ENCODE results near the gene CEP170B. TPM values are rescaled to one million over a fixed set of nuclear protein-coding genes. Genes with fewer than 3 reads are reported as not detected.
A peak's percentile ranks its signal among the peaks of the same experiment; 100 is the strongest.

The CEP170B gene
- total RNA-seq, 2 donors from 2014 or later, result 3.4 to 3.8 TPM

DNA sequence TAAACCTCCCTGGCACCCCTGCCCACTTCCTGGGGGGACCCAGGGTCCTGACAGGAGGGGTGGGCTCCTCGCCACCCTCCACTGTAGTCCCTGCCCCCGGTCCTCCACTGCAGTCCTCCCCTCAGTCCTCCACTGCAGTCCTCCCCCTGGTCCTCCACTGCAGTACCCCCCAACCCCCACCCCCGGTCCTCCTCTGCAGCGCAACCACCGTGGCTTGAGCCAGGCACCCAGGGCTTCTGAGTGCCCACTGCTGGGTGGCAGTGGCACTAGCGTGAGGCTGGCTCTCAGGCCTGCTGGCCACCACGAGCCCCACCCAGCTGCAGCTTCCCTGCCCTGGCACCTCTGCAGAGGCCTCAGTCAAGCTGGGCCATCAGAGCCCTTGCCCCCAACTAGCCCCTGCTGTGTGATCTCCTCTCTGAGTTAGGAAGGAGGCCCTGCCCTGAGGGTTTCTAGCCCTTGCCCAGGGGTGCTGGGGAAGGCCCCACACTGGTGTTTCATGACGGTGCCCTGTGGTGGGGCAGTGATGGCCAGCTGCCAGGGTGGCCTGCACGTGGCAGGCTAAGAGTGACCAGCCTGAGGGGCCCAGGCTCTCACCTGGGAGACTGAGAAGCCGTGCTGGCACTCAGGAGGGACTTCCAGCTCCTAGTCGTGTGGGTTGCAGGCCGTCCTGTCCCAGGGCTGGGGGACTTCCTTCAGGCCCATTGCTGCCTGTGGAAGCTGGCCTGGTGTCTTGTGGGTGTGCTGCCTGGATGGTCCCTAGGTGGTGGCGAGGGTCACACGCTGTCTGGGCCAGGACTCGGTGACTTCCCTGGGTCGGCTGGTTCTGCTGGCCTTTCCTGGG, 9.7 kb downstream of the CEP170B start:
- Mint-ChIP-seq H3K36me3 (no peaks in the 10 kb centered on the region), H3K27ac (no peak overlapping the region), H3K4me1 (ENCODE audit: low read depth in 2 of 2) (peaks cover 7 to 12% of the 10 kb centered on the region in 2 donors), H3K9me3 (no peaks in the 10 kb centered on the region), H3K27me3 (peaks cover 0 to 3% of the 10 kb centered on the region in 2 donors), H3K4me3 (no peak overlapping the region)
- DNase-seq (ENCODE audit: low spot score), result no peak
- ATAC-seq, result no peak

DNA sequence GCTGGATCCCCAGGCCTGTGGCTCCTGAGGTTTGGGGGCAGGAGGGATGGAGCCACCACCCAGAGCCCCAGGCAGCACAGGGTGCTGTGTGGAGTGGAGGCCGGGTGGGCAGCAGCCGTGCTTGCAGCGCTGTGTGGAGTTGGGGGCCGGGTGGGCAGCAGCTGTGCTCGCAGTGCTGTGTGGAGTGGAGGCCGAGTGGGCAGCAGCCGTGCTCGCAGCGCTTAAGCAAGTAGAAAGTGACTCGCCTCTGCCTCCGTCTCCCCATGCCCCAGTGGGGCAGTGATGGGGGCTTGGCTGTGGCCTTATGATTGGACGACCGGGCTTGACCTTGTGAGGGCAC, 10.3 kb downstream of the CEP170B start:
- Mint-ChIP-seq H3K4me3 (no peak overlapping the region), H3K36me3 (no peaks in the 10 kb centered on the region), H3K9me3 (no peaks in the 10 kb centered on the region), H3K4me1 (ENCODE audit: low read depth in 2 of 2) (peaks cover 7 to 12% of the 10 kb centered on the region in 2 donors), H3K27ac (no peak overlapping the region), H3K27me3 (peaks cover 0 to 3% of the 10 kb centered on the region in 2 donors)
- no peak for DNase-seq (ENCODE audit: low spot score)
- ATAC-seq, result no peak

DNA sequence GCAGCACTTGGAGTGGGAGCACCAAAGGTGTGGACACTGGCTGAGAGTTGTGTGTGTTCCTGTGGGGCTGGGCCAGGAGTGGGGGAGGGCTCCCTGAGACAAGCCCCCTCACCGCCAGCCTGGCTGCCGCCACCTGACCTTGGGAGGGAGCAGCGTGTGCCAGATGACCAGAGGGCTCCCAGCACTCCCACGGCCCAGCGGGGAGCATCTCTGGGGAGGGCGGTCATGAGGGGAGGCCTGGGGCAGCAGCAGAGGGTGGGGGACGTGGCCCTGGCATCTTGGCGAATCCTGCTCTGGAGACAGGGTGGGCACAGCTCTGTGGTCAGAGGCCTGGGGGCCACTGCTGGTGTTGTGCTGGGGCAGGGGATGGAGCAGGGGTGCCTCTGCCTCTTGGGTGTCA, 10.7 kb downstream of the CEP170B start:
- ATAC-seq, result no peak
- Mint-ChIP-seq H3K4me1 (ENCODE audit: low read depth in 2 of 2) (peaks cover 7 to 12% of the 10 kb centered on the region in 2 donors), H3K27ac (no peak overlapping the region), H3K9me3 (no peaks in the 10 kb centered on the region), H3K27me3 (peaks cover 0 to 3% of the 10 kb centered on the region in 2 donors), H3K4me3 (no peak overlapping the region), H3K36me3 (no peaks in the 10 kb centered on the region)
- no peak for DNase-seq (ENCODE audit: low spot score)

DNA sequence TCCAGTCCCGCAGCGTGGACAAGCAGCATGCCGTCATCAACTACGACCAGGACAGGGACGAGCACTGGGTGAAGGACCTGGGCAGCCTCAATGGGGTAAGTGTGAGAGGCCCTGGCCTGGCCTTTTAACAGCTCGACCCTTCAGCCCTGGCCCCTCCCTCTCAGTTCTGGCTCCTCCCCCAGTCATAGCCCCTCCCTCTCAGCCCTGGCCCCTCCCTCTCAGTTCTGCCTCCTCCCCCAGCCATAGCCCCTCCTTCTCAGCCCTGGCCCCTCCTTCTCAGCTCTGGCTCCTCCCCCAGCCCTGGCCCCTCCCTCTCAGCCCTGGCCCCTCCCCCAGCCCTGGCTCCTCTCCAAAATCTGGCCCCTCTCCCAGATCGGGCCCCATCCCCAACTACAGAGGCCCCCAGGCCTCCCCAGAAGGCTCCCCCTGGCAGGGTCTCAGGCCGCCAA, 11.2 kb downstream of the CEP170B start:
- H3K4me1 Mint-ChIP-seq (ENCODE audit: low read depth in 2 of 2), result peaks cover 7 to 12% of the 10 kb centered on the region in 2 donors
- no peak overlapping the region for H3K4me3 Mint-ChIP-seq
- ATAC-seq (peak; percentile 71 to 89), DNase-seq (ENCODE audit: low spot score) (no peak)
- no peak overlapping the region for H3K27ac Mint-ChIP-seq
- H3K9me3 Mint-ChIP-seq, result no peaks in the 10 kb centered on the region
- peaks cover 0 to 3% of the 10 kb centered on the region in 2 donors for H3K27me3 Mint-ChIP-seq
- no peaks in the 10 kb centered on the region for H3K36me3 Mint-ChIP-seq

DNA sequence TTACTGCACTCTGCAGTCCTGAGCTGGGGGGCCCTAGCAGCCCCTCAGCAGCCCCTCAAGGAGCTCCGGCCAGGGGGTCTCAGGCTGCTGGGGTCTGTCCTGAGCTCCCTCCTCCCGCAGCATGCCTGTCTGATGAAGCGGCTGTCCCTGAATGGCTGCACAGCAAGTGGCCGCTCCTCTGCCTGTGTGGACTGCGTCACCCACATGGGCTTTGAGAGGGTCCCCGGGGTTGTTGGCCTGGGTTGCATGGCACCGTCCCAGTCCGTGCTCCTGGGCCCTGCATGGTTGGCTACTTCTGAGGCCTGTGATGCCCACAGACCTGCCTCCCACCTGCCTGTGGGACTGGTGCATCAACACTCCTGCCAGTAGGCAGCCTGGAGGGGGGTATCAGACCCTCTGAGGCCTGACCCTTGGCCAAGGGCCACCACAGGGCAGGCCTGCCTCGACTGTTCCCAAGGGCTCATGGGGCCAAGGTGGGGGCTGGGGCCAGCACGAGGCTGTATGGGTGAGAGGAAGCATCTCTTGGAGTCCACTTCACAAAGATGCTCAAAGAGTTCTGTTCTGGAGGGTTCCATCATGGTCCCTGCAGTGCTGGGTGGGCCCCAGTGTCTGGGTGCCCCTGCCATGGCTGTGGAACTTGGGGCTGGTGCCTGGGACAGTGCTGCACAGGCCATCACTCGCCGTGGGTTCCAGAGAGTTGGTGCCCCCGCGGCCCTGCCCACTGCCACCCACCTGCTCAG, 12.2 kb downstream of the CEP170B start:
- no peaks in the 10 kb centered on the region for H3K36me3 Mint-ChIP-seq
- no peak overlapping the region for H3K27ac Mint-ChIP-seq
- peaks cover 0 to 3% of the 10 kb centered on the region in 2 donors for H3K27me3 Mint-ChIP-seq
- no peak overlapping the region for H3K4me3 Mint-ChIP-seq
- no peaks in the 10 kb centered on the region for H3K9me3 Mint-ChIP-seq
- ATAC-seq (no peak), DNase-seq (ENCODE audit: low spot score) (no peak)
- peaks cover 6 to 7% of the 10 kb centered on the region in 2 donors for H3K4me1 Mint-ChIP-seq (ENCODE audit: low read depth in 2 of 2)

DNA sequence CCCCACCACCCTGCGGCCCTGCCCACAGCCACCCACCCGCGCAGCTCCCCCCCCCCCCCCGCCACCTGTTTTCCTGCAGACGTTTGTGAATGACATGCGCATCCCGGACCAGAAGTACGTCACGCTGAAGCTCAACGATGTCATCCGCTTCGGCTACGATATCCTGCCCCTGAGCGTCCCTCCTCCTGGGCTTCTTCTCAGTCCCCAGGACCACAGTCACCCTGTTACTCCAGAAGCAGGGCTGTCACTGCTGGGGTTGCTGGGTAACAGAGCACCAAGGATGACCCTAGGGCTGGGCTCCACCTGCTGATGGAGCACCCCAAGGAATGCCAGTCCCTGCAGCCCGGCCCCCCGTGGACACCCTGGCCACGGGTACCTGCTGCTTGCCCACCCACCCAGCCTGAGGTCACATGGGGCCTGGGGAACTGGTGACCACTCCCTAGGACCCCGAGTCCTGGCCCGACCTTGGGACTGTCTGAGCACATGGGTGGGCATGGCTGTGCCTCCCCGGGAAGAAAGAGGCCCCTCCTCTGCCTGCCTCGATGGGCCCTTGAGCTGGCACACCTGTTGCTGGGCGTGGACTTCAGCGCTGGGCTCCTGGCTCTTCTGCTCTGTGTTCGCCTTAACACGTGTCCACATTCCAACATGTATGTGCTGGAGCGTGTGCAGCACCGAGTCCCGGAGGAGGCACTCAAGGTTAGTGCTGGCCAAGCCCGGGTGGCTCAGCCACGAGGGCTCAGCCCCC, 12.9 kb downstream of the CEP170B start:
- Mint-ChIP-seq H3K4me1 (ENCODE audit: low read depth in 2 of 2) (no peaks in the 10 kb centered on the region), H3K27me3 (no peaks in the 10 kb centered on the region), H3K27ac (no peak overlapping the region), H3K4me3 (no peak overlapping the region), H3K36me3 (no peaks in the 10 kb centered on the region), H3K9me3 (no peaks in the 10 kb centered on the region)
- no peak for ATAC-seq
- DNase-seq (ENCODE audit: low spot score), result no peak

DNA sequence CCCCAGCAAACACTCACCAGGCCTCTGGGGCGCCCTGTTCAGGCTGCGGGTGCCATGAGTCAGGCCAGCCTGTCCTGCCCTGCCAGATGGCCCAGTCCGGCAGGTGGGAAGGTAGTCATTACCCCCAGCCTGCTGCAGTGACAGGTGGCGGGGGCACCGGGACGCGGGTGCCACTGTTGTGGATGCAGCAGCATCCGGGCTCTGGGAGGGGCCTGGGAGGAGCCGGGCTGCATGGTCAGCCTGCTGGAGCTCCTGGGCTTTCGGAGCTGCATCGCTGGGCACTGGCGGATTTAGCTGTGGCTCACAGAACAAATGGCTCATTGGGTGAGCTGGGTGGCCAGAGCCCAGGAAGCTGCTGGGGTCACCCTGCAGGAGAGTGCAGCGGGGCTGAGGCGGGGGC, 13.5 kb downstream of the CEP170B start:
- no peak for DNase-seq (ENCODE audit: low spot score)
- H3K36me3 Mint-ChIP-seq, result no peaks in the 10 kb centered on the region
- H3K4me3 Mint-ChIP-seq, result no peak overlapping the region
- H3K27me3 Mint-ChIP-seq, result no peaks in the 10 kb centered on the region
- H3K27ac Mint-ChIP-seq, result no peak overlapping the region
- H3K4me1 Mint-ChIP-seq (ENCODE audit: low read depth in 2 of 2), result no peaks in the 10 kb centered on the region
- H3K9me3 Mint-ChIP-seq, result no peaks in the 10 kb centered on the region
- ATAC-seq, result no peak

DNA sequence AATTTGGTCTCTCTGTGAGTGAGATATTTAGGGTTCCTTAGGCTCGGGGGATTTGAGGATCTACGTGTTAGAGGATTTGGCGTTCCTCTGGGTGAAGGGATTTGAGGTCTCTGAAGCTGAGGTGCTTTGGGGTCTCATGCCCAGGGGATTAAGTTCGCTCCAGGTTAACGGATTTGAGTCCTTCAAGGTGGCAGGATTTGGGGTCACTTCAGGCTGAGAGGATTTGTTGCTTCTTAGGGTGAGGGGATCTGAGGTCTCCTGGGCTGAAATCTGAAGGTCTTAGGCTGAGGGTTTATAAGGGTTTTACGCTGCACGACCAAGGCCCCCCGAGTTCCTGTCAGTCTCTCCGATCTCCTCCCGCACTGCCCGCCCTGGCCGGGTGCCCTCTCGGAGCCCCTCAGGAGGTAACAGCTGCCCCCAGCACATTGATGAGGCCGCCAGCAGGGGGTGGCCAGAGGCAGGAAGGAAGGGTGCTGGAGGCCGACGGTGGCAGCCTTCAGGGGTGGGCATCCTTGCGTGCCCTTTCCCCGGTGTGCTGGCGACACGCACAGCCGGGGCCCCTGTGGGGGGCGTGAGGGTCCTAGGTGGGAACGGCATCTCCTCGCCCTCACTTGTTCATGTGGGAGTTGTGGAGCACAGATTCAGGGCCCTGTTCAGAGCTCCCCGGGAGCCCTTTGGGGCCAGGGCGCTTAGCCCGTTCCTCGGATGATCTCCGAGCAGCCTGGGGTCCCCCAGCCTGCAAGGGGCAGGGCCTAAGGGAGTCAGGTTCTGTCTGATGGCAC, 14.3 kb downstream of the CEP170B start:
- H3K27ac Mint-ChIP-seq, result no peak overlapping the region
- H3K4me1 Mint-ChIP-seq (ENCODE audit: low read depth in 2 of 2), result no peaks in the 10 kb centered on the region
- DNase-seq (ENCODE audit: low spot score) (no peak), ATAC-seq (no peak)
- H3K36me3 Mint-ChIP-seq, result no peaks in the 10 kb centered on the region
- no peaks in the 10 kb centered on the region for H3K9me3 Mint-ChIP-seq
- H3K4me3 Mint-ChIP-seq, result no peak overlapping the region
- H3K27me3 Mint-ChIP-seq, result no peaks in the 10 kb centered on the region

DNA sequence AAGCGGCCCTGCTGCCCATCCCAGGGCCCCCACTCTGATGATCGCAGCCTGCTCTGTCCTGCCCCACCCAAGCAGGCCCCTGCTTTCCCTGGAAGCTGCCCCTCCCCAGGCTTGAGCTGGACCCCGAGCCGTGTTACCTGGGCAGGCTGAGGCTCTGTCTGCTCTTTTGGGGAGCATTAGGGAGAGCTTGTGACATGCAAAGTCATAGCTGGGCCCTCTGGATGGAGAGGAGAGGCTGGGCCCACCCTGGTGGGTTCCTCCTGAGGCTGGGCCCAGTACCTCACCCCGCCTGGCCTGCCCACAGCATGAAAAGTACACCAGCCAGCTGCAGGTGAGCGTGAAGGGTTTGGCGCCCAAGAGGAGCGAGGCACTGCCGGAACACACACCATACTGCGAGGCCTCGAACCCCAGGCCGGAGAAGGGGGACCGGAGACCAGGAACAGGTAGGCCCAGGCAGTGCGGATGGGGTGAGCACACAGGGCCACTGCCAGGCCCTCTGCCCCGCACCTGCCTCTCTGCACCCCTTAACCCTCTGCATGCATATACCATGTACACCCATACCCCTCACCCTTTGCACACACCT, 15.0 kb downstream of the CEP170B start:
- Mint-ChIP-seq H3K27me3 (no peaks in the 10 kb centered on the region), H3K27ac (no peak overlapping the region), H3K4me1 (ENCODE audit: low read depth in 2 of 2) (no peaks in the 10 kb centered on the region), H3K9me3 (no peaks in the 10 kb centered on the region), H3K36me3 (no peaks in the 10 kb centered on the region), H3K4me3 (no peak overlapping the region)
- DNase-seq (ENCODE audit: low spot score), result no peak
- ATAC-seq, result no peak

DNA sequence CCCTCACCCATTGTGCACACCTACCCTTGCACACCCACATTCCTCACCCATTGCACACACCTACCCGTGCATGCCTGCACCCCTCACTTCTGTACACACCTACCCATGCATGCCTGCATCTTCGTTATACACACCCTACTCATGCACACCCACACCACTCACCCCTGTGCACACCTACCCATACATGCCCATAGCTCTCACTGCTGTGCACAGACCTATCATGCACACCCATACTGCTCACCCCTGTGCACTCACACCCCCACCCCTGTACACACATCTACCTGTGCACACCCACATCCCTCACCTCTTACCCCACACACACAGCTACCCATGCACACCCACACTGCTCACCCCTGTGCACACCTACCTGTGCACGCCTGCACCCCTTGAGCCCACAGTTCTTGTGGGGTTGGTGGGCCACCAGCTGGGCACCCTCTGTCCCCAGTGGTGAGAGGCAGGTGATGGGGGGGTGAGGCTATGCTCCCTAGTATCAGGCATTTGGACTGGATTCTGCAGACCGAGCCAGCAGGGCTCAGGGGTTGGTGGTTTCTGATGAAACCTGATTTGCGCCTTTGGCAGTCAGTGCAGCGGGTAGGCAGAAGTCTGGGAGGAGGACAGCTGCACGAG, 15.6 kb downstream of the CEP170B start:
- Mint-ChIP-seq H3K36me3 (no peaks in the 10 kb centered on the region), H3K27me3 (no peaks in the 10 kb centered on the region), H3K4me1 (ENCODE audit: low read depth in 2 of 2) (no peaks in the 10 kb centered on the region), H3K9me3 (no peaks in the 10 kb centered on the region), H3K4me3 (no peak overlapping the region), H3K27ac (no peak overlapping the region)
- DNase-seq (ENCODE audit: low spot score) (no peak), ATAC-seq (no peak)

DNA sequence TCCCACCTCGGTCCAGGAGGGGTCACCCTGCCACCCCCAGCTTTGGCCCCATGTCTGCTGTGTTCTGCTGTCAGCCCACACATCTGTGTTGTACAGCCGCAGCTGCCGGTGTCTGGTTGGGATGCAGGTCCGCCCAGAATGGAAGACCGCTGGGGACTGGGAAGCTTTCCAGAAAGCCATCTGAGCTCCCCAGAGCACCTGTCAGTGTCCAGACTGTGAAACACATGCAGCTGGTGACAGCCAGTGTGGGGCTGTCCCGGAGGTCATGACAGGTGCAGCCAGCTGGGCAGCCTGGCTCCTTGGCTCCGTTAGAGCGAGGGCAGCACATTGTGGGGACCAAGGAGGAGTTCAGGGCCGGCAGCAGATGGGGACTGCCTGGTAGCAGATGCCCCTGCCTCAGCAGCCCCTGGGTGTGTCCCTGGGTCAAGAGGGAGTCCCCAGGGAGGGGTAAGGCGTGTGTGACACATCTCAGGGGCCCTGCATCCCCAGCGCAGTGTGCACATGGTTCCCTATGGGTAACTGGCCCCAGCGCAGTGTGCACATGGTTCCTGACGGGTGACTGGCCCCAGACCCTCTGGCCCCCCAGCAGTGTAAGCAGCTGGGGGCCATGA, 16.4 kb downstream of the CEP170B start:
- no peaks in the 10 kb centered on the region for H3K27me3 Mint-ChIP-seq
- no peak overlapping the region for H3K4me3 Mint-ChIP-seq
- no peaks in the 10 kb centered on the region for H3K4me1 Mint-ChIP-seq (ENCODE audit: low read depth in 2 of 2)
- DNase-seq (ENCODE audit: low spot score), result no peak
- no peaks in the 10 kb centered on the region for H3K36me3 Mint-ChIP-seq
- H3K27ac Mint-ChIP-seq, result no peak overlapping the region
- no peaks in the 10 kb centered on the region for H3K9me3 Mint-ChIP-seq
- ATAC-seq, result no peak

DNA sequence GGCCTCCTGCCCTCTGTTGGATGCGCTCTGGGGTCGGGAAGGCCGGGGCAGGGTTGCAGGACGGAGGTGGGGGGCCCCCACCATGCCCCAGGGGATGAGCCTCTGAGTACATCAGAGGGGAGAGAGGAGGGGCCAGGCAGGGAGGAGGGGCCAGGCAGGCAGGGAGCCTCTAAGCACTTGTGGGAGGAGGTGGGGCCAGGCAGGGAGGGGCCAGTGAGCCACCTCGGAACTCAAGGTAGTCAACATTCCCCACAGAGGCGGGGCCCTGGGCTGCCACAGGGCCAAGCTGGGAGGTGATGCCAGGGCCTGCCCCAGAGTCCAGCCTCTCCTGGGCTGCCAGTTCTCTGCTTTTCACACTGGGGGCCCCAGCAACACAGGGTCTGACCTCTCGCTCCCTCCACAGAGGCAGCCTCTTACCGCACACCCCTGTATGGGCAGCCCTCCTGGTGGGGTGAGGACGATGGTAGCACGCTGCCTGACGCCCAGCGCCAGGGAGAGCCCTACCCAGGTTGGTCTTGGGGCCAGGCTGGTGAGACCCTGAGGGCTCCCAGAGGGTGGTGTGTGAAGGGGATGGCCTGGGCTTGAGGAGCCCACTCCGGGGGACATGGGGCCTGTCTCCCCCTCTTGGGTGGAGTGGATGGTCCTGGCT, 17.4 kb downstream of the CEP170B start:
- H3K4me1 Mint-ChIP-seq (ENCODE audit: low read depth in 2 of 2), result no peaks in the 10 kb centered on the region
- DNase-seq (ENCODE audit: low spot score), result no peak
- H3K9me3 Mint-ChIP-seq, result no peaks in the 10 kb centered on the region
- H3K27ac Mint-ChIP-seq, result no peak overlapping the region
- no peaks in the 10 kb centered on the region for H3K36me3 Mint-ChIP-seq
- H3K27me3 Mint-ChIP-seq, result no peaks in the 10 kb centered on the region
- no peak for ATAC-seq
- no peak overlapping the region for H3K4me3 Mint-ChIP-seq
